HEK293 (cell line): ENCODE data around the gene STK4.

ENCODE experiments used
- GLI2 ChIP-seq: fragments of 450-650 bp; formaldehyde crosslinking; IDR thresholded peaks from 2 replicates; pipeline ENCODE4; 2017; ENCODE audit warnings: missing biosample characterization, missing genetic modification characterization, low read depth, borderline replicate concordance
- HOXC10 ChIP-seq: sonication (generic); formaldehyde crosslinking; IDR thresholded peaks from 2 replicates; pipeline ENCODE4 v1.8.1; 2023; ENCODE audit warnings: mild to moderate bottlenecking, missing genetic modification reagents
- HOXD13 ChIP-seq: sonication (generic); formaldehyde crosslinking; IDR thresholded peaks from 2 replicates; pipeline ENCODE4 v1.8.0; 2022; ENCODE audit warnings: missing genetic modification reagents, borderline replicate concordance
- KLF1 ChIP-seq: fragments of 450-650 bp; formaldehyde crosslinking; IDR thresholded peaks from 2 replicates; pipeline ENCODE4 v1.5.1; 2016; ENCODE audit warnings: missing biosample characterization, missing genetic modification characterization
- KLF16 ChIP-seq: fragments of 450-650 bp; formaldehyde crosslinking; IDR thresholded peaks from 2 replicates; pipeline ENCODE4 v1.5.1; 2017; ENCODE audit warnings: missing biosample characterization, missing genetic modification characterization
- KLF7 ChIP-seq: fragments of 450-650 bp; formaldehyde crosslinking; IDR thresholded peaks from 2 replicates; pipeline ENCODE4 v1.5.1; 2016; ENCODE audit warnings: missing biosample characterization, missing genetic modification characterization, borderline replicate concordance
- SP7 ChIP-seq: fragments of 450-650 bp; formaldehyde crosslinking; IDR thresholded peaks from 2 replicates; pipeline ENCODE4 v1.5.1; 2016; ENCODE audit warnings: missing biosample characterization, missing genetic modification characterization
- ZBTB1 ChIP-seq: fragments of 450-650 bp; formaldehyde crosslinking; IDR thresholded peaks from 2 replicates; pipeline ENCODE4 v1.5.1; 2016; ENCODE audit warnings: missing biosample characterization, missing genetic modification characterization
- ZNF16 ChIP-seq: fragments of 450-650 bp; formaldehyde crosslinking; IDR thresholded peaks from 2 replicates; pipeline ENCODE4 v1.5.1; 2016; ENCODE audit warnings: low read depth, missing biosample characterization, missing genetic modification characterization
- ZNF274 ChIP-seq, 2 experiments: fragments of 200-500 bp in 1 of 2; fragments of 450-650 bp in 1 of 2; sonication (Bioruptor generic) in 1 of 2; formaldehyde crosslinking in 1 of 2; IDR thresholded peaks; 2 replicates each; pipeline versions ENCODE4 v1.5.1 to v1.6.1; 2014 to 2016; ENCODE audit warnings: borderline replicate concordance in 1 of 2, inconsistent platforms in 1 of 2, low read length in 1 of 2, missing biosample characterization in 1 of 2, missing genetic modification characterization in 1 of 2
- ZNF324 ChIP-seq: fragments of 450-650 bp; formaldehyde crosslinking; IDR thresholded peaks from 2 replicates; pipeline ENCODE4 v1.5.1; 2016; ENCODE audit warnings: missing biosample characterization, missing genetic modification characterization
- ZNF529 ChIP-seq: fragments of 450-650 bp; formaldehyde crosslinking; IDR thresholded peaks from 2 replicates; pipeline ENCODE4 v1.5.1; 2017; ENCODE audit warnings: missing genetic modification characterization, missing biosample characterization; ENCODE audit not compliant: insufficient replicate concordance
- ZNF561 ChIP-seq: fragments of 450-650 bp; IDR thresholded peaks from 2 replicates; pipeline ENCODE4 v1.5.1; 2018; ENCODE audit warnings: missing biosample characterization, missing genetic modification characterization, borderline replicate concordance
- ZNF610 ChIP-seq: fragments of 450-650 bp; formaldehyde crosslinking; IDR thresholded peaks from 2 replicates; pipeline ENCODE4 v1.5.1; 2016; ENCODE audit warnings: missing biosample characterization, missing genetic modification characterization, borderline replicate concordance
- ZNF677 ChIP-seq: fragments of 450-650 bp; IDR thresholded peaks from 2 replicates; pipeline ENCODE4 v1.5.0; 2018; ENCODE audit warnings: missing biosample characterization, mild to moderate bottlenecking, missing genetic modification characterization, moderate library complexity
- ZNF830 ChIP-seq: fragments of 450-650 bp; IDR thresholded peaks from 2 replicates; pipeline ENCODE4 v1.5.0; 2018; ENCODE audit warnings: missing biosample characterization, missing genetic modification characterization, low read depth, mild to moderate bottlenecking, moderate library complexity
- ZNF837 ChIP-seq: fragments of 450-650 bp; formaldehyde crosslinking; IDR thresholded peaks from 2 replicates; pipeline ENCODE4 v1.5.1; 2016; ENCODE audit warnings: missing biosample characterization, missing genetic modification characterization
- ZSCAN16 ChIP-seq: fragments of 450-650 bp; formaldehyde crosslinking; IDR thresholded peaks from 2 replicates; pipeline ENCODE4 v1.5.1; 2016; ENCODE audit warnings: missing biosample characterization, missing genetic modification characterization
- ZSCAN30 ChIP-seq: fragments of 450-650 bp; IDR thresholded peaks from 2 replicates; pipeline ENCODE4 v1.5.1; 2018; ENCODE audit warnings: missing biosample characterization, mild to moderate bottlenecking, missing genetic modification characterization, moderate library complexity
- ZXDB ChIP-seq: fragments of 450-650 bp; formaldehyde crosslinking; IDR thresholded peaks from 2 replicates; pipeline ENCODE4 v1.5.1; 2016; ENCODE audit warnings: missing biosample characterization, missing genetic modification characterization
- TF ChIP-seq, protein P1 (sequence below): fragments of 450-650 bp; formaldehyde crosslinking; IDR thresholded peaks from 2 replicates; pipeline ENCODE4 v1.5.1; 2016; ENCODE audit warnings: missing biosample characterization, missing genetic modification characterization
- TF ChIP-seq, protein P2 (sequence below): fragments of 450-650 bp; formaldehyde crosslinking; IDR thresholded peaks from 2 replicates; pipeline ENCODE4 v1.5.1; 2016; ENCODE audit warnings: missing biosample characterization, missing genetic modification characterization
- TF ChIP-seq, protein P3 (sequence below): fragments of 450-650 bp; formaldehyde crosslinking; IDR thresholded peaks from 2 replicates; pipeline ENCODE4 v1.5.1; 2017; ENCODE audit warnings: missing biosample characterization, missing genetic modification characterization
- TF ChIP-seq, protein P4 (sequence below): fragments of 450-650 bp; formaldehyde crosslinking; IDR thresholded peaks from 2 replicates; pipeline ENCODE4 v1.5.1; 2016; ENCODE audit warnings: missing biosample characterization, missing genetic modification characterization
- TF ChIP-seq, protein P5 (sequence below): fragments of 450-650 bp; formaldehyde crosslinking; IDR thresholded peaks from 2 replicates; pipeline ENCODE4 v1.5.1; 2017; ENCODE audit warnings: missing biosample characterization, missing genetic modification characterization

Gene STK4

DNA sequence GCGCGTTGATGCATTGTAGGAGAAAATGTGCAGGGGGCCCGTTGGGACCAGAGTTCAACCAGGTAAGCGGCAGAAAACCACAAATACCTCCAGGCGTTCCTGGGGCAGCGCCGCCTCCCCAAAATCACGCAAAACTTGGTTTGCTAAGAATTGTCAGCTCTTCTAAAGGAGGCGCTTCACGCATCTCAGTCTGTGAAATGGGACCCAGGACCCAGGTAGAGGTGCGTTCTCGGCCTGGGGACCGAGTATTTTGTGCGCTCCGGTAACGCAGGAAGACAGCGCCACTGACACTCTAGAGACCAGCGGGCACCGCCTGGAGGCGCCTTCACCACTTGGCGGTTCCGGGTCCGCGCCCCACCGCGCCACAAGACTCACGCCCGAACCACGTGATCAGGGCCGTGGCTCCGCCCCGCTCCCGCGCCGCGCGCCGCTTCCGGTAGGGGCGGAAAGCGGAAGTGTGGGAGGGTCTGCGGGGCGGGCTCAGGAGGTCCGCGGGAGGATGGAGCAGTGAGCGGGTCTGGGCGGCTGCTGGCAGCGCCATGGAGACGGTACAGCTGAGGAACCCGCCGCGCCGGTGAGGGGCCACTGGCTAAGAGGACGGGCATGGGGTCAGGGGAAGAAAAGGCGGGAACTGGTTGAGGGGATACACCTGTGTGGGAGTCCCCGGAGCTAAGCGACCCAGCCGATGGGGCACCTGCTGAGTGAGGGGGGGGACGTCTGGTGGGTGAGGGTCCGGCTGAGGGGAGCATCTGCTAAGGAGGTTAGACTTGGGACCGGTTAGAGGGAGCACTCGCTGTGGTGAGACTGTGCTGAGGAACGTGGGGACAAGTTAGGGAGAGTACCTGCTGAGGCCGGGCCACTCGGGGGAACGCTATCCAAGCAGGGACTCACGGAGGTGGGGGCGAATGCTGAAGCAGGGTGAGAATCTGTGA, at the start of gene STK4 (continued):
- TF ChIP-seq, protein P1, sequence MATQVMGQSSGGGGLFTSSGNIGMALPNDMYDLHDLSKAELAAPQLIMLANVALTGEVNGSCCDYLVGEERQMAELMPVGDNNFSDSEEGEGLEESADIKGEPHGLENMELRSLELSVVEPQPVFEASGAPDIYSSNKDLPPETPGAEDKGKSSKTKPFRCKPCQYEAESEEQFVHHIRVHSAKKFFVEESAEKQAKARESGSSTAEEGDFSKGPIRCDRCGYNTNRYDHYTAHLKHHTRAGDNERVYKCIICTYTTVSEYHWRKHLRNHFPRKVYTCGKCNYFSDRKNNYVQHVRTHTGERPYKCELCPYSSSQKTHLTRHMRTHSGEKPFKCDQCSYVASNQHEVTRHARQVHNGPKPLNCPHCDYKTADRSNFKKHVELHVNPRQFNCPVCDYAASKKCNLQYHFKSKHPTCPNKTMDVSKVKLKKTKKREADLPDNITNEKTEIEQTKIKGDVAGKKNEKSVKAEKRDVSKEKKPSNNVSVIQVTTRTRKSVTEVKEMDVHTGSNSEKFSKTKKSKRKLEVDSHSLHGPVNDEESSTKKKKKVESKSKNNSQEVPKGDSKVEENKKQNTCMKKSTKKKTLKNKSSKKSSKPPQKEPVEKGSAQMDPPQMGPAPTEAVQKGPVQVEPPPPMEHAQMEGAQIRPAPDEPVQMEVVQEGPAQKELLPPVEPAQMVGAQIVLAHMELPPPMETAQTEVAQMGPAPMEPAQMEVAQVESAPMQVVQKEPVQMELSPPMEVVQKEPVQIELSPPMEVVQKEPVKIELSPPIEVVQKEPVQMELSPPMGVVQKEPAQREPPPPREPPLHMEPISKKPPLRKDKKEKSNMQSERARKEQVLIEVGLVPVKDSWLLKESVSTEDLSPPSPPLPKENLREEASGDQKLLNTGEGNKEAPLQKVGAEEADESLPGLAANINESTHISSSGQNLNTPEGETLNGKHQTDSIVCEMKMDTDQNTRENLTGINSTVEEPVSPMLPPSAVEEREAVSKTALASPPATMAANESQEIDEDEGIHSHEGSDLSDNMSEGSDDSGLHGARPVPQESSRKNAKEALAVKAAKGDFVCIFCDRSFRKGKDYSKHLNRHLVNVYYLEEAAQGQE (tag by site-specific recombination) = 0 out of 2 replicates have a peak, but pooled peaks have one; percentile 18
- TF ChIP-seq, protein P2, sequence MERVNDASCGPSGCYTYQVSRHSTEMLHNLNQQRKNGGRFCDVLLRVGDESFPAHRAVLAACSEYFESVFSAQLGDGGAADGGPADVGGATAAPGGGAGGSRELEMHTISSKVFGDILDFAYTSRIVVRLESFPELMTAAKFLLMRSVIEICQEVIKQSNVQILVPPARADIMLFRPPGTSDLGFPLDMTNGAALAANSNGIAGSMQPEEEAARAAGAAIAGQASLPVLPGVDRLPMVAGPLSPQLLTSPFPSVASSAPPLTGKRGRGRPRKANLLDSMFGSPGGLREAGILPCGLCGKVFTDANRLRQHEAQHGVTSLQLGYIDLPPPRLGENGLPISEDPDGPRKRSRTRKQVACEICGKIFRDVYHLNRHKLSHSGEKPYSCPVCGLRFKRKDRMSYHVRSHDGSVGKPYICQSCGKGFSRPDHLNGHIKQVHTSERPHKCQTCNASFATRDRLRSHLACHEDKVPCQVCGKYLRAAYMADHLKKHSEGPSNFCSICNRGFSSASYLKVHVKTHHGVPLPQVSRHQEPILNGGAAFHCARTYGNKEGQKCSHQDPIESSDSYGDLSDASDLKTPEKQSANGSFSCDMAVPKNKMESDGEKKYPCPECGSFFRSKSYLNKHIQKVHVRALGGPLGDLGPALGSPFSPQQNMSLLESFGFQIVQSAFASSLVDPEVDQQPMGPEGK (tag by site-specific recombination) = peak; percentile 66
- TF ChIP-seq, protein P3, sequence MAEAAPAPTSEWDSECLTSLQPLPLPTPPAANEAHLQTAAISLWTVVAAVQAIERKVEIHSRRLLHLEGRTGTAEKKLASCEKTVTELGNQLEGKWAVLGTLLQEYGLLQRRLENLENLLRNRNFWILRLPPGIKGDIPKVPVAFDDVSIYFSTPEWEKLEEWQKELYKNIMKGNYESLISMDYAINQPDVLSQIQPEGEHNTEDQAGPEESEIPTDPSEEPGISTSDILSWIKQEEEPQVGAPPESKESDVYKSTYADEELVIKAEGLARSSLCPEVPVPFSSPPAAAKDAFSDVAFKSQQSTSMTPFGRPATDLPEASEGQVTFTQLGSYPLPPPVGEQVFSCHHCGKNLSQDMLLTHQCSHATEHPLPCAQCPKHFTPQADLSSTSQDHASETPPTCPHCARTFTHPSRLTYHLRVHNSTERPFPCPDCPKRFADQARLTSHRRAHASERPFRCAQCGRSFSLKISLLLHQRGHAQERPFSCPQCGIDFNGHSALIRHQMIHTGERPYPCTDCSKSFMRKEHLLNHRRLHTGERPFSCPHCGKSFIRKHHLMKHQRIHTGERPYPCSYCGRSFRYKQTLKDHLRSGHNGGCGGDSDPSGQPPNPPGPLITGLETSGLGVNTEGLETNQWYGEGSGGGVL = peak; percentile 72
- TF ChIP-seq ZNF324 (0 out of 2 replicates have a peak, but pooled peaks have one; percentile 15), ZXDB (tag by site-specific recombination) (peak; percentile 84), ZNF830 (tag by site-specific recombination) (no peak), GLI2 (tag by site-specific recombination) (no peak), SP7 (tag by site-specific recombination) (peak; percentile 74), ZSCAN30 (tag by site-specific recombination) (0 out of 2 replicates have a peak, but pooled peaks have one; percentile 16), ZNF677 (no peak), KLF16 (peak; percentile 77), ZNF610 (tag by site-specific recombination) (peak; percentile 53; the same call in 1 of the 2 replicates), HOXD13 (CRISPR knock-in tag) (0 out of 2 replicates have a peak, but pooled peaks have one; percentile 59), ZSCAN16 (tag by site-specific recombination) (no peak), KLF7 (tag by site-specific recombination) (peak; percentile 60; the same call in 1 of the 2 replicates), ZNF529 (tag by site-specific recombination) (no peak), ZNF837 (no peak), KLF1 (tag by site-specific recombination) (peak; percentile 79), ZNF274 (IDR thresholded peaks at IDR 0.05; ENCODE audit: low read length) (no peak), ZNF274 (tag by site-specific recombination; IDR thresholded peaks at IDR 0.05; ENCODE audit: borderline replicate concordance) (no peak), ZBTB1 (tag by site-specific recombination) (0 out of 2 replicates have a peak, but pooled peaks have one; percentile 21), HOXC10 (CRISPR knock-in tag) (no peak), ZNF561 (peak; percentile 91), ZNF16 (tag by site-specific recombination) (no peak)
- TF ChIP-seq, protein P4, sequence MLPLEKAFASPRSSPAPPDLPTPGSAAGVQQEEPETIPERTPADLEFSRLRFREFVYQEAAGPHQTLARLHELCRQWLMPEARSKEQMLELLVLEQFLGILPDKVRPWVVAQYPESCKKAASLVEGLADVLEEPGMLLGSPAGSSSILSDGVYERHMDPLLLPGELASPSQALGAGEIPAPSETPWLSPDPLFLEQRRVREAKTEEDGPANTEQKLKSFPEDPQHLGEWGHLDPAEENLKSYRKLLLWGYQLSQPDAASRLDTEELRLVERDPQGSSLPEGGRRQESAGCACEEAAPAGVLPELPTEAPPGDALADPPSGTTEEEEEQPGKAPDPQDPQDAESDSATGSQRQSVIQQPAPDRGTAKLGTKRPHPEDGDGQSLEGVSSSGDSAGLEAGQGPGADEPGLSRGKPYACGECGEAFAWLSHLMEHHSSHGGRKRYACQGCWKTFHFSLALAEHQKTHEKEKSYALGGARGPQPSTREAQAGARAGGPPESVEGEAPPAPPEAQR = no peak
- TF ChIP-seq, protein P5, sequence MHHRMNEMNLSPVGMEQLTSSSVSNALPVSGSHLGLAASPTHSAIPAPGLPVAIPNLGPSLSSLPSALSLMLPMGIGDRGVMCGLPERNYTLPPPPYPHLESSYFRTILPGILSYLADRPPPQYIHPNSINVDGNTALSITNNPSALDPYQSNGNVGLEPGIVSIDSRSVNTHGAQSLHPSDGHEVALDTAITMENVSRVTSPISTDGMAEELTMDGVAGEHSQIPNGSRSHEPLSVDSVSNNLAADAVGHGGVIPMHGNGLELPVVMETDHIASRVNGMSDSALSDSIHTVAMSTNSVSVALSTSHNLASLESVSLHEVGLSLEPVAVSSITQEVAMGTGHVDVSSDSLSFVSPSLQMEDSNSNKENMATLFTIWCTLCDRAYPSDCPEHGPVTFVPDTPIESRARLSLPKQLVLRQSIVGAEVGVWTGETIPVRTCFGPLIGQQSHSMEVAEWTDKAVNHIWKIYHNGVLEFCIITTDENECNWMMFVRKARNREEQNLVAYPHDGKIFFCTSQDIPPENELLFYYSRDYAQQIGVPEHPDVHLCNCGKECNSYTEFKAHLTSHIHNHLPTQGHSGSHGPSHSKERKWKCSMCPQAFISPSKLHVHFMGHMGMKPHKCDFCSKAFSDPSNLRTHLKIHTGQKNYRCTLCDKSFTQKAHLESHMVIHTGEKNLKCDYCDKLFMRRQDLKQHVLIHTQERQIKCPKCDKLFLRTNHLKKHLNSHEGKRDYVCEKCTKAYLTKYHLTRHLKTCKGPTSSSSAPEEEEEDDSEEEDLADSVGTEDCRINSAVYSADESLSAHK (tag by site-specific recombination) = peak; percentile 4; the same call in 1 of the 2 replicates
